Effector memory CD8-positive, alpha-beta T cell (primary cell): ENCODE results near the gene KCNMA1.

Experiments used
- ATAC-seq: fragments of 150-1000 bp; cut with Tn5 transposase; replicated peaks from 2 replicates; pipeline ENCODE4 v1.10.0; 2021; ENCODE audit warnings: mild to moderate bottlenecking, moderate library complexity
- DNase-seq, 3 experiments: peaks; one replicate each; pipeline ENCODE4 v3.0.0; 2021
- H3K27ac Mint-ChIP-seq, 2 donors: one replicate each; pipeline ENCODE4 v1.8.0; 2022; ENCODE audit warnings: mild to moderate bottlenecking in 2 of 2, mixed read lengths in 2 of 2, moderate library complexity in 2 of 2
- H3K27me3 Mint-ChIP-seq, 2 donors: one replicate each; pipeline ENCODE4 v1.8.0; 2022; ENCODE audit warnings: mixed read lengths in 2 of 2
- H3K36me3 Mint-ChIP-seq: one replicate; pipeline ENCODE4 v1.8.0; 2022; ENCODE audit warnings: mild to moderate bottlenecking, moderate library complexity, mixed read lengths; ENCODE audit not compliant: insufficient read depth
- H3K4me1 Mint-ChIP-seq, 2 donors: one replicate each; pipeline ENCODE4 v1.8.0; 2022; ENCODE audit warnings: low read depth in 2 of 2, mixed read lengths in 2 of 2
- H3K4me3 Mint-ChIP-seq, 2 donors: one replicate each; pipeline ENCODE4 v1.8.0; 2022; ENCODE audit warnings: mild to moderate bottlenecking in 2 of 2, mixed read lengths in 2 of 2, moderate library complexity in 2 of 2
- H3K9me3 Mint-ChIP-seq, 2 donors: one replicate each; pipeline ENCODE4 v1.8.0; 2022; ENCODE audit warnings: mixed read lengths in 2 of 2

KCNMA1 gene

GRCh38 chr10:77291596-77292505 lies 345.8 kb downstream of the KCNMA1 start:
- Mint-ChIP-seq H3K36me3 (no peaks in the 10 kb centered on the region), H3K9me3 (no peaks in the 10 kb centered on the region), H3K4me1 (no peaks in the 10 kb centered on the region), H3K27ac (no peak overlapping the region), H3K27me3 (peaks cover 0 to 19% of the 10 kb centered on the region in 2 donors), H3K4me3 (no peak overlapping the region)
- ATAC-seq (no peak), DNase-seq (no peak)

DNA sequence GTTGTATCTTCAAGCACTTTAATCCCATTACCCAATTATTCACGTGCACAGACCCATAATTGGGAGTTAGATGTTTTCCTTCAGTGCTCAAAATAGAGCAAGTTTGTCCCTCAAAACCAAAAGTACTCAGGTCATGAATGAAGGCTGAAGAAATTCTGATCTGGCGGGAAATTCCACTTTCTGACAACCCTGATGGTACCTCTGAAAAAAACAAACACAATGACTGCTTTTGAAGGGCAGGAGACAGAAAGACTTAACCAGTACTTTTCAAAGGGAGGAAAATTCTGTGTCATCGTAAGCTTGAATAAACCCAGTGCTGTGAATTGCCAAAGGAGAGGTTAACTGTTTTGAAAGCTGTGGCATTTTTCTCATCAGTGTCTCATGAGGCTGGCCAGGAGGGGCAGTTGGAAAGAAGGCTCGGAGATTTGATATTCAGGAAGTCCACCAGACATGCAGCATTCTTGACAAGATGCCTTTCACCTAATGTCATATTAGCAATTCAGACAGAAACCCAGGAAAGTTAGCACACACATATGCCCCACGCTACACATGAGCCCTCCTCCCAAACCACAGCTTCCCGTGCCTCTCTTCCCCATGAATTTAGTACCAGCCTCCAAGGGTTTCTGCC lies 347.0 kb downstream of the KCNMA1 start:
- no peak overlapping the region for H3K4me3 Mint-ChIP-seq
- H3K9me3 Mint-ChIP-seq: no peaks in the 10 kb centered on the region
- no peak for DNase-seq
- ATAC-seq: no peak
- H3K27me3 Mint-ChIP-seq: peaks cover 0 to 28% of the 10 kb centered on the region in 2 donors
- H3K4me1 Mint-ChIP-seq: no peaks in the 10 kb centered on the region
- H3K27ac Mint-ChIP-seq: no peak overlapping the region
- H3K36me3 Mint-ChIP-seq: no peaks in the 10 kb centered on the region

DNA sequence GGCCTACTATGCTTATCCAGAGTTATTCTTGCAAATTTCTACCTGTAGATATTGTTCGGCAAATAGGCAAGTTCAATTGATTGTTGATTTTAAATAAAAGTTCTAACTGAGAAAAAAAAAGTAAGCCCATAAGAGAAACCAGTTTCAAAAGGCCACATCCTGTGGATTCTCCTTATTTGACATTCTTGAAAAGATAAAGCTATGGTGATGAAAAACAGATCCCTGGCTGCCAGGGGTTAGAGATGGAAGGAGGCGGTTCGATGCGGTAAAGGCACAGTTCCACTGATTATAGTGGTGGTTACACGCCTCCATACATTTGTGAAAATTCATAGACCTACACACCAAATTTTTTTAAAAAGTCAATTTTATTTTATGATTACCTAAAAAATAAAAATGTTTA lies 347.8 kb downstream of the KCNMA1 start:
- no peaks in the 10 kb centered on the region for H3K36me3 Mint-ChIP-seq
- DNase-seq (no peak), ATAC-seq (no peak)
- H3K27me3 Mint-ChIP-seq: peaks cover 0 to 32% of the 10 kb centered on the region in 2 donors
- H3K27ac Mint-ChIP-seq: no peak overlapping the region
- H3K4me3 Mint-ChIP-seq: no peak overlapping the region
- no peaks in the 10 kb centered on the region for H3K4me1 Mint-ChIP-seq
- H3K9me3 Mint-ChIP-seq: no peaks in the 10 kb centered on the region

DNA sequence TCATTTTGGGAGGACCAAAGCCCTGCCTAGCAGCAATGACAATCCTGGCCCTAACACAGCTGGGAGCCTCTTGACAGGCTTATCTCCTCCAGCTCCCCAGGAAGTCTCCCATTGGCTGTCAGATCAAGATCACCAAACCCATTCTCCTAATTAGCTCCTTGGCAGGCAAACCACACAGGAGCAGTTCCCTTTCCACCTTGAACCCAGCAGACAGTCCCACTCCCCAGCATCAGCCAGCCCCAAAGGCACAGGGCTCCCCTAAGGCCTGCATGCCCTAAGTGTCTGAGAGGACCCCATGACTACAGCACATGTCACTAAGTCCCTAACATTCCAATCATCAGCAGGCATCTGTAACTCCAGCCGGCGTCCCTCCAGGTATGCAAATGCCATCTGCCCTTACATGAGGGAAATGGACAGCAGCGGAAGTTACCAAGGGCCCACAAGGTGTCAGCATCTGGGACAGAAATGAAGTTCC lies 348.5 kb downstream of the KCNMA1 start:
- Mint-ChIP-seq H3K36me3 (no peaks in the 10 kb centered on the region), H3K4me1 (no peaks in the 10 kb centered on the region), H3K27me3 (peaks cover 0 to 34% of the 10 kb centered on the region in 2 donors), H3K4me3 (no peak overlapping the region), H3K9me3 (no peaks in the 10 kb centered on the region), H3K27ac (no peak overlapping the region)
- ATAC-seq: no peak
- no peak for DNase-seq

GRCh38 chr10:77287647-77288120 lies 349.9 kb downstream of the KCNMA1 start:
- no peak for ATAC-seq

GRCh38 chr10:77286531-77287508 lies 350.8 kb downstream of the KCNMA1 start:
- ATAC-seq (no peak), DNase-seq (no peak)
- H3K27ac Mint-ChIP-seq: no peak overlapping the region
- H3K9me3 Mint-ChIP-seq: no peaks in the 10 kb centered on the region
- H3K4me1 Mint-ChIP-seq: peaks cover 7% of the 10 kb centered on the region in 2 donors
- H3K4me3 Mint-ChIP-seq: no peak overlapping the region
- H3K36me3 Mint-ChIP-seq: no peaks in the 10 kb centered on the region
- H3K27me3 Mint-ChIP-seq: peaks cover 17 to 42% of the 10 kb centered on the region in 2 donors

More at GRCh38 chr10:77287647-77288120, 349.9 kb downstream of the KCNMA1 start:
- H3K27me3 Mint-ChIP-seq: peaks cover 10 to 40% of the 10 kb centered on the region in 2 donors
- H3K27ac Mint-ChIP-seq: no peak overlapping the region
- H3K4me1 Mint-ChIP-seq: no peaks in the 10 kb centered on the region
- H3K4me3 Mint-ChIP-seq: no peak overlapping the region
- H3K36me3 Mint-ChIP-seq: no peaks in the 10 kb centered on the region
- H3K9me3 Mint-ChIP-seq: no peaks in the 10 kb centered on the region
- DNase-seq: no peak

GRCh38 chr10:77285529-77286182 lies 352.0 kb downstream of the KCNMA1 start:
- Mint-ChIP-seq H3K27ac (no peak overlapping the region), H3K9me3 (no peaks in the 10 kb centered on the region), H3K27me3 (peaks cover 17 to 37% of the 10 kb centered on the region in 2 donors), H3K4me1 (peaks cover 12 to 17% of the 10 kb centered on the region in 2 donors), H3K36me3 (no peaks in the 10 kb centered on the region), H3K4me3 (no peak overlapping the region)
- ATAC-seq: no peak
- DNase-seq: no peak

- peaks cover 17 to 43% of the 10 kb centered on the region in 2 donors for H3K27me3 Mint-ChIP-seq
- no peak overlapping the region for H3K27ac Mint-ChIP-seq
- peaks cover 16 to 20% of the 10 kb centered on the region in 2 donors for H3K4me1 Mint-ChIP-seq
- DNase-seq (no peak), ATAC-seq (no peak)
- H3K9me3 Mint-ChIP-seq: peaks cover 0 to 5% of the 10 kb centered on the region in 2 donors
- H3K4me3 Mint-ChIP-seq: no peak overlapping the region
- no peaks in the 10 kb centered on the region for H3K36me3 Mint-ChIP-seq
These were observed 352.8 kb downstream of the KCNMA1 start for GRCh38 chr10:77284797-77285196.

DNA sequence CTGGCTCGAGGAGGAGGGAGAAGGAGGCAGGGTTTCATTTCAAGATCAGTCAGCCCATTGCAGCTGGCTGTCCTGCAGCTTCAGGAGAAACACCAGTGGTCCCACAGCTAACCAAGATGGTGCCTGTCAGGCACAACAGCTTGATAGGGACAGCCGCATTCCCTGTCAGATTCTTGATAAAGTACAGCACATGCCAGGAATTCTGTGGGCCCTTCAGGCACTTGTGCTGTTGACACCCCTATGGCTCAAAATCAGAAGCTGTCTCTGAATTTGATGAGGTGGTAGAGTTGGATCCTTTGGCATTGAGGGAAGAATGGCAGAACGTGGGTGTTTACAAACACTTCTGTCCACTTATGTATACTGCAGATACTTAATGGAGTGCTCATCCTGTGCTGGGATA lies 354.3 kb downstream of the KCNMA1 start:
- DNase-seq: no peak
- ATAC-seq: no peak
- H3K9me3 Mint-ChIP-seq: peaks cover 0 to 6% of the 10 kb centered on the region in 2 donors
- no peaks in the 10 kb centered on the region for H3K36me3 Mint-ChIP-seq
- H3K4me1 Mint-ChIP-seq: peaks cover 22 to 24% of the 10 kb centered on the region in 2 donors
- H3K27me3 Mint-ChIP-seq: peaks cover 17 to 45% of the 10 kb centered on the region in 2 donors
- no peak overlapping the region for H3K27ac Mint-ChIP-seq
- H3K4me3 Mint-ChIP-seq: no peak overlapping the region

GRCh38 chr10:77282163-77282562 lies 355.4 kb downstream of the KCNMA1 start:
- Mint-ChIP-seq H3K9me3 (peaks cover 0 to 6% of the 10 kb centered on the region in 2 donors), H3K27me3 (peaks cover 17 to 45% of the 10 kb centered on the region in 2 donors), H3K27ac (peak overlapping the region in 1 of 2 donors; percentile 15), H3K4me3 (peak overlapping the region; percentile 7 to 51), H3K4me1 (peaks cover 27 to 28% of the 10 kb centered on the region in 2 donors), H3K36me3 (no peaks in the 10 kb centered on the region)
- ATAC-seq (no peak), DNase-seq (no peak)

GRCh38 chr10:77281719-77282118 lies 355.9 kb downstream of the KCNMA1 start:
- peaks cover 27 to 28% of the 10 kb centered on the region in 2 donors for H3K4me1 Mint-ChIP-seq
- peak; percentile 74 for ATAC-seq
- peak overlapping the region in 1 of 2 donors; percentile 51 for H3K4me3 Mint-ChIP-seq
- H3K36me3 Mint-ChIP-seq: no peaks in the 10 kb centered on the region
- H3K27ac Mint-ChIP-seq: peak overlapping the region in 1 of 2 donors; percentile 15
- H3K9me3 Mint-ChIP-seq: peaks cover 0 to 6% of the 10 kb centered on the region in 2 donors
- DNase-seq: peak in 2 of 3 experiments; percentile 8
- H3K27me3 Mint-ChIP-seq: peaks cover 17 to 45% of the 10 kb centered on the region in 2 donors

- no peaks in the 10 kb centered on the region for H3K36me3 Mint-ChIP-seq
- H3K27ac Mint-ChIP-seq: peak overlapping the region; percentile 2 to 30
- H3K9me3 Mint-ChIP-seq: peaks cover 0 to 6% of the 10 kb centered on the region in 2 donors
- peaks cover 27 to 28% of the 10 kb centered on the region in 2 donors for H3K4me1 Mint-ChIP-seq
- H3K27me3 Mint-ChIP-seq: peaks cover 17 to 47% of the 10 kb centered on the region in 2 donors
- ATAC-seq (peak; percentile 81), DNase-seq (peak; percentile 30 to 48 (median 36))
- peak overlapping the region; percentile 6 to 17 for H3K4me3 Mint-ChIP-seq
These were observed 358.4 kb downstream of the KCNMA1 start for GRCh38 chr10:77279207-77279606.
